M059J (cell line): Measurements from ENCODE around the gene SLC25A30. TPM values are rescaled to one million over a fixed set of nuclear protein-coding genes. Genes with fewer than 3 reads are reported as not detected.
"Not testable (repeated sequence)": the region's sequence is repeated elsewhere in the genome, so short reads cannot be mapped to it uniquely, and the experiment has no call there.

ENCODE experiments used
- DNase-seq: peaks from one replicate; pipeline ENCODE4 v3.0.0-alpha.2; 2012; ENCODE audit warnings: low read depth
- total RNA-seq: library from RNA; depleted of rRNA; stranded (reverse); fragments of >200 nt; shearing (Covaris generic); gene quantifications from 2 replicates; pipeline ENCODE4 v1.2.3, GENCODE V29; 2014

The SLC25A30 gene
- total RNA-seq, 1 experiment from 2014 or later = 6.1 TPM

DNA sequence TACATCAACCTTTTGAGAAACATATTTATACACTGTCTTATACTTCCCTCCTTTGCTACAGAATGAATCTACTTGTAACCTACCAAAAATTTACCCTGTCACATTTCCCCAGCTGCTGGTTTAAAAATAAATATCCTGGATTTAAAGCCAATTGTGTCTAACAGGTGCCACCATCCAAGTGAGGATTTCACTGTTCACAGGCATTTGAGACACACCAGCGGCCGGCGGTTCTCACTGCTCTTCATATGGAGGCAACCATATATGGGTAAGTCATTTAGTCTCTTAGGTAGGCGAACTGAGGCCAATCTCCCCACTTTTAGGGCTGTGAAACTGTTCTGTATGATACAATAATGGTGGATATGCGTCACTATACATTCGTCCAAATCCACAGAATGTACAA is 26.2 kb downstream of the SLC25A30 start:
- DNase-seq = no peak

DNA sequence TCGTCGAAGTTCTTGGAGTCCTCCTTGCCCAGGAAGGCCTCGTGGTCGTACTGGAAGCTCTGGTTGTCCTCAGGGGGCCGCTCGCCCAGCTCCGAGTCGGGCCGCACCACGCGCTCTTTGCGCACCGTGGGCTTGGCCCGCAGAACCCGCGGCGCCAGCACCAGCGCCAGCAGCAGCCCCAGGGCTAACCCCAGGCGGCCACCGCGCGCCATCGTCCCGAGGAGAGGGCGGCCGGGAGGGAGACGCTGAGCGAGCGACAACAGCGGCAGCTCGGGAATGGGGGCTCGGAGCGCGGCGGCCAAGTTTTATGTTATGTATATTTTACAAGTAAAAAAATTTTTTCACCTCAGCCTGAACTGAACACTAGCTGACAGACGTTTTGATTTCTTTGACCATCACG is 27.0 kb downstream of the SLC25A30 start:
- DNase-seq = not testable (repeated sequence)

DNA sequence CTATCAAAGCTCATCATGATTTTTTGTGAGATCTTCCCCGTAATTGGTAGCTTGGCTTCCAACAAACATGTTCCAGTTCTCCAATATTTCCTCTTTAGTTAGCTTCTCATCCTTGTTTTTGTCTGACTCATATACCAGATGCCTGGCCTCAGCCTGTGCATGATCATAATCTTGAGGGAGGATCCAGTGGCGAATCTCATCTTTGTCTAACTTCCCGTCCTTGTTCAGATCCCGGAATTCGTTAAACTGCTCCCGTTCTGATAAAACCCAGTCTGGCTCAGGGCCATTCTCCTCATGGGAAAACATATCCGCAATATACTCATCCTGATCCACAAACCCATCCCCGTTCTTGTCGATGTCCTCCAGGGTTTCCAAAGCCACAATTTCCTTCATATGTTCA is 27.8 kb downstream of the SLC25A30 start:
- DNase-seq = not testable (repeated sequence)

DNA sequence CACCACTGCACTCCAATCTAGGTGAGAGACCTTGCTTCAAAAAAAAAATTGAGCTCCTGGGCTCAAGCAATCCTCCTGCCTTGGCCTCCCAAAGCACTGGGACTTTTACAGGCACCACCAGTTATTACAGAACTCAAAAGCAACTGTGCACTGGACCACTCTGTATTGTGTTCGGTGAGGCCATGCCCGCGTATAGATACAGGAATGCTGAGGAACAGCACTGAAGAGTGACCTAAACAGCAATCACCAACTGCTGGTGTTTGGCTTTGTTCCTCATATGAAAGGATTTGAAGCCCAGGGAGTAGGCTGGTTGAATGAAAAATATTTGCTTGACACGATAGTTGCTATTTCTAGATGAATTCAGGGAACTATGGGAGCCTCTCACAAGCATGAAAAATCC is 29.5 kb downstream of the SLC25A30 start:
- DNase-seq = no peak

DNA sequence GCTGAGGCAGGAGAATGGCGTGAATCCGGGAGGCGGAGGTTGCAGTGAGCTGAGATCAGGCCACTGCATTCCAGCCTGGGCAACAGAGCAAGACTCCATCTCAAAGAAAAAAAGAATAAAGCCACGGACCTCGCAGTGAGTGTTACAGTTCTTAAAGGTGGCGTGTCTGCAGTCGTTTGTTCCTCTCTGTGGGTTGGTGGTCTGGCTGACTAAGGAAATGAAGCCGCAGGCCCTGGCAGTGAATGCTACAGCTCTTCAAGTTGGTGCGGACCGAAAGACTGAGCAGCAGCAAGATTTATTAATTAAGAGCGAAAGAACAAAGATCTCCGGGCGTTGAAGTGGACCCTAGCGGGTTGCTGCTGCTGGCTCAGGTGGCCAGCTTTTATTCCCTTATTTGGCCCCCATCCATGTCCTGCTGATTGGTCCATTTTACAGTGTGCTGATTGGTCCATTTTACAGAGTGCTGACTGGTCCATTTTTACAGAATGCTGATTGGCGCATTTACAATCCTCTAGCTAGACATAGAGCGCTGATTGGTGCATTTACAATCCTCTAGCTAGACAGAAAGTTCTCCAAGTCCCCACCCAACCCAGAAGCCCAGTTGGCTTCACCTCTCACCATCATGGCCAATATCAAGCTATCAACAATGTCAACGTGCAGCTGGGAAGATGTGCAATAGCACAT is 31.1 kb downstream of the SLC25A30 start:
- not testable (repeated sequence) for DNase-seq

DNA sequence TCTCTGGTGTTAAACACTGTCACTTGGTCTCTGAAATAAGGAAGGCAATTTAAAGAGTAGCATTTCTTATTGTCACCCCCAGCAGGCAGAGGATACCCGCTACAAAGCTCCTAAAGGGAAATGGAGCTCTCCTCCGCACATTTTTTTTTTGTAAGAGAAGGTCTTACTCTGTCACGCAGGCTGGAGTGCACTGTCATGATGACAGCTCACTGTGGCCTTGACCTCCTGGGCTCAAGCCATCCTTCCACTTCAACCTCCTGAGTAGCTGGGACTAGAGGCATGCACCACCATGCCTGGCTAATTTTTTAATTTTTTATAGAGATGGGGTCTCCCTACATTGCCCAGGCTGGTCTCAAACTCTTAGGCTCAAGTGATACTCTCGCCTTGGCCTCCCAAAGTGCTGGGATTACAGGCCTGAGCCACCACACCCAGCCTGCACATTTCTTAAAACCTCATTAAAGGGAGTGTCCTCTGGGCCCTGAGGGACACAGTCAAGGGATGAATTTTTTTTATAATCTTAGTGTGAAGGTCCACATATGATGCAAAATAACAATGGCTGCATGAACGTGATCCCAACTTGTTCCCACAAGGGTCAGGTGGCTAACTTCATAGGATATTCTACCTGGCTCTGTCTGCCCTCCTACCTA is 32.1 kb downstream of the SLC25A30 start:
- no peak for DNase-seq

DNA sequence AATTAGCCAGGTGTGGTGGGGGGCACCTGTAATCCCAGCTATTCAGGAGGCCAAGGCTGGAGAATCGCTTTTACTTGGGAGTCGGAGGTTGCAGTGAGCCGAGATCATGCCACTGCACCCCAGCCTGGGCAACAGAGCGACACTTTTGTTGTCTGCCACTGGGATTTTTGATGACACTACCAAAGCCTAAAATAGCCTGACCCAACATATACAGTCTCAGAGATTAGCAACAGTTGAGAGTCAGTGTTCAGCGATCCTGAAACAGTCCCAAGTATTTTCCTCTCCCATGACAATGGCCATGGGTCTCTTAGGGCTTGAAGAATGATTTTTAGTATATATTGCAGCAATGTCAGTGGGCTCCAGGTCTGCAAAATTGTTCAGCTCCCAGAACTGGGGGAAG is 32.9 kb downstream of the SLC25A30 start:
- no peak for DNase-seq

DNA sequence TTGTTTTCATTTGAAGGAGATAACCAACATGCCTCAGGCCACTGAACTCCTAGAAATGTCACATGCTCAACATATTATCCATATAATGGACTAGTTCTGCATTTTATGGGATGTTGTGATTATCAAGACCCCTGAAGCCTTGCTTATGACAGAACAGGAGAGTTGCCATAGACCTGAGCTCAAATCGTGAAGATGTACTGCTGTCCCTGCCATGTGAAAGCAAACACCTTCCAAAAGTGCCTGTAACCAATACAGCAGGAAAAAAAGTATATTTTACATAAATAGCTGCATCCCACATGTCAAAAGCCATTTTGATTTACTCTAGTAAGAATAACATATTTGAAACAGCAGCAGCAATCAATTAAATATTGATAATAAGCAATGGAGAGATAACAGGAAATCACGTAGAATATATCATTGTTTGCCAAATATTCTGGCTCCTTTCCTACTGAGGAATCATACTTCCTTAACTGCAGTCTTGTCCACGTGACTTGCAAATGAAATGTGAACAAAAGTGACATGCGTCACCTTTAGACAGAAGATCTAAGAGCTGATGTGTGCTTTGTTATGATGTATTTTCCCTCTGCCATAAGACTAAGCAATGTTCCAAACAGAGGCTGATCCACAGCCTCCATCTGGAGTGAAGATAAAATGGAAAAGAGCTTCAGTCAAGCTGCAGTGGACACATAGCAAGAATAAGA is 33.5 kb downstream of the SLC25A30 start:
- no peak for DNase-seq

DNA sequence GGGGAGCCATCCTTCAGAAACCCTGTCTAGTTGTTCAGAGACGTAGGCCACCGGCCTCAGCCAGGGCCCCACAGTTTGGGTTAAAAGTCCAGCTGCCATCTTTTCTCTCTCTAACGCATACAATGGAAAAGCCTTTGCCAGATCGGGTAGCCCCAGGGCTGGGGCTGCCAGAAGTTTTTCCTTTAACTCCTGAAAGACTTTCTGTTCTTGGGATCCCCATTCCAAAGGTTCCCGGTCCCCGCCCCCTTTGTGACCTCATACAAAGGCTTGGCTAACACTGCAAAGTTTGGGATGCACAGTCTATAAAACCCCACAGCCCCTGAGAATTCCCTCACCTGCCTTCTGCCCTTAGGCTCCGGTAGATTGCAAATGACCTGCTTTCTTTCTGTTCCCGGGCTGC is 35.4 kb downstream of the SLC25A30 start:
- DNase-seq = not testable (repeated sequence)

DNA sequence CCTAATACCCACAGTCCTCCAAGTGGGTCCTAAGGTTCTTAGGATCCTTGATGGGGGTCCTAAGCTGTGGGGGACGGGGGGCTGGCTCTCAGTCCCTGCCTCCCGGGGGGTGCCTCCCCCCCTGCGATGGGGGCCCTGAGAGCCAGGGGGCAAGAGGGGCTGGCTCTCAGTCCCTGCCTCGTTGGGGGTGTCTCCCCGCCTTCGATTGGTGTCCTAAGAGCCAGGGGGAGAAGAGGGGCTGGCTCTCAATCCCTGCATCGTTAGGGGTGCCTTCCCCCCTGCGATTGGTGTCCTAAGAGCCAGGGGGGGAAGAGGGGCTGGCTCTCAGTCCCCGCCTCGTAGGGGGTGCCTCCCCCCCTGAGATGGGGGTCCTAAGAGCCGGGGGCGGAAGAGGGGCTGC is 37.0 kb downstream of the SLC25A30 start:
- no peak for DNase-seq

DNA sequence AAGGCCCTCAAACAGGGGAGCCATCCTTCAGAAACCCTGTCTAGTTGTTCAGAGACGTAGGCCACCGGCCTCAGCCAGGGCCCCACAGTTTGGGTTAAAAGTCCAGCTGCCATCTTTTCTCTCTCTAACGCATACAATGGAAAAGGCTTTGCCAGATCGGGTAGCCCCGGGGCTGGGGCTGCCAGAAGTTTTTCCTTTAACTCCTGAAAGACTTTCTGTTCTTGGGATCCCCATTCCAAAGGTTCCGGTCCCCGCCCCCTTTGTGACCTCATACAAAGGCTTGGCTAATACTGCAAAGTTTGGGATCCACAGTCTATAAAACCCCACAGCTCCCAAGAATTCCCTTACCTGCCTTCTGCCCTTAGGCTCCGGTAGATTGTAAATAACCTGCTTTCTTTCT is 37.5 kb downstream of the SLC25A30 start:
- DNase-seq = not testable (repeated sequence)

DNA sequence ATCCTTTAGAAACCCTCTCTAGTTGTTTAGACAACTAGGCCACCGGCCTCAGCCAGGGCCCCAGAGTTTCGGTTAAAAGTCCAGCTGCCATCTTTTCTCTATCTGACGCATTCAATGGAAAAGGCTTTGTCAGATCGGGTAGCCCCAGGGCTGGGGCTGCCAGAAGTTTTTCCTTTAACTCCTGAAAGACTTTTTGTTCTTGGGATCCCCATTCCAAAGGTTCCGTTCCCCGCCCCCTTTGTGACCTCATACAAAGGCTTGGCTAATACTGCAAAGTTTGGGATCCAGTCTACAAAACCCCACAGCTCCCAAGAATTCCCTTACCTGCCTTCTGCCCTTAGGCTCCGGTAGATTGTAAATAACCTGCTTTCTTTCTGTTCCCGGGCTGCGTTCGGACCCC is 38.7 kb downstream of the SLC25A30 start:
- DNase-seq = not testable (repeated sequence)

DNA sequence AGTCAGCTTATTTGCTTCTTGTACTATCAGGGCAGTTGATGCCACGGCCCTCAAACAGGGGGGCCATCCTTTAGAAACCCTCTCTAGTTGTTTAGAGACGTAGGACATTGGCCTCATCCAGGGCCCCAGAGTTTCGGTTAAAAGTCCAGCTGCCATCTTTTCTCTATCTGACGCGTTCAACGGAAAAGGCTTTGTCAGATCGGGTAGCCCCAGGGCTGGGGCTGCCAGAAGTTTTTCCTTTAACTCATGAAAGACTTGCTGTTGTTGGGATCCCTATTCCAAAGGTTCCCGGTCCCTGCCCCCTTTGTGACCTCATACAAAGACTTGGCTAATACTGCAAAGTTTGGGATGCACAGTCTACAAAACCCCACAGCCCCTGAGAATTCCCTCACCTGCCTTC is 39.4 kb downstream of the SLC25A30 start:
- DNase-seq = not testable (repeated sequence)

DNA sequence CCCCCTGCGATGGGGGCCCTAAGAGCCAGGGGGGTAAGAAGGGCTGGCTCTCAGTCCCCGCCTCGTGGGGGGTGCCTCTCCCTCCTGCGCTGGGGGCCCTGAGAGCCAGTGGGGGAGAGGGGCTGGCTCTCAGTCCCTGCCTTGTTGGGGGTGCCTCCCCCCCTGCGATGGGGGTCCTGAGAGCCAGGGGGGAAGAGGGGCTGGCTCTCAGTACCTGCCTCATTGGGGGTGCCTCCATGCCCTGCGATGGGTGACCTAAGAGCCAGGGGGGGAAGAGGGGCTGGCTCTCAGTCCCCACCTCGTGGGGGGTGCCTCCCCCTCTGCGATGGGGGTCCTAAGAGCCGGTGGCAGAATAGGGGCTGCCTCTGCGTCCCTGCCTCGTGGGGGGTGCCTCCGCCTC is 40.9 kb downstream of the SLC25A30 start:
- DNase-seq = not testable (repeated sequence)

DNA sequence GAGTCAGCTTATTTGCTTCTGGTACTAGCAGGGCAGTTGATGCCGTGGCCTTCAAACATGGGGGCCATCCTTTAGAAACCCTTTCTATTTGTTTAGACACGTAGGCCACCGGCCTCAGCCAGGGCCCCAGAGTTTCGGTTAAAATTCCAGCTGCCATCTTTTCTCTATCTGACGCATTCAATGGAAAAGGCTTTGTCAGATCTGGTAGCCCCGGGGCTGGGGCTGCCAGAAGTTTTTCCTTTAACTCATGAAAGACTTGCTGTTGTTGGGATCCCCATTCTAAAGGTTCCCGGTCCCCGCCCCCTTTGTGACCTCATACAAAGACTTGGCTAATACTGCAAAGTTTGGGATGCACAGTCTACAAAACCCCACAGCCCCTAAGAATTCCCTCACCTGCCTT is 41.5 kb downstream of the SLC25A30 start:
- not testable (repeated sequence) for DNase-seq

DNA sequence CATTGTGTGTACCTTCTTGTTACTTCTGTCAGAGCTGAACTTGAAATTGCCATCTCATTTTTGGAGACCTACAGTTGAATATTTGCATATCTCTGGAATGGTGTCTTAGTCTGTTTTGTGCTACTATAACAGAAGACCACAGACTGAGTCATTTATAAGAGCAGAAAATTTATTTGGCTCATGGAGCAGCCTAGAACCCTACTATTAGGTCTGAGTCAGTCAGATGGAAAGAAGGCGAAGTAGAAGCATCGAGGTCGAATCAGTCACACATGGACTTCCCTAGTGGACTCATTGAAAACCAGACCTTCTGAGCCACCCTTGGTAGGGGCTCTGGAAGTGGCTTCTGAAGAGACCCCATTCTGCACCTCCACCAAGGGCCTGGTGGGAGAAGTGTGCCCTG is 43.3 kb downstream of the SLC25A30 start:
- peak; percentile 45 for DNase-seq

DNA sequence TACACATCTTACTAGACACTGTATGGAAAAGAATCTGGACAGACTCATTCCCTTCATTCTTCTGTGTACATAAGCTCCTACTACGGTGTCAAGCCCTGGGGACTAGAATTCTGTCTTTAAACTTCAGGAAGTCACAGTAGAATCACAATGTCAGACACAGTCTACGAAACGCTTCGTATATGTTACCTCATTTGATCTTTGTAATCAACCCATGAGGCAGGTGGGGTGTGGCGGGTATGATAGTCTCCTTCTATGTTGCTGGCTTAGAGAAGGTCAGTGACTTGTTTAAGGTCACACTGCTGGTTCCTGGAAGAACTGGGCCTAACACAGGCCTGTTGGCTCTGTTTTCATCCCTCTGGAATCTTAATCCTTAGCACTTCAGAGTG is 45.0 kb downstream of the SLC25A30 start:
- DNase-seq = no peak

DNA sequence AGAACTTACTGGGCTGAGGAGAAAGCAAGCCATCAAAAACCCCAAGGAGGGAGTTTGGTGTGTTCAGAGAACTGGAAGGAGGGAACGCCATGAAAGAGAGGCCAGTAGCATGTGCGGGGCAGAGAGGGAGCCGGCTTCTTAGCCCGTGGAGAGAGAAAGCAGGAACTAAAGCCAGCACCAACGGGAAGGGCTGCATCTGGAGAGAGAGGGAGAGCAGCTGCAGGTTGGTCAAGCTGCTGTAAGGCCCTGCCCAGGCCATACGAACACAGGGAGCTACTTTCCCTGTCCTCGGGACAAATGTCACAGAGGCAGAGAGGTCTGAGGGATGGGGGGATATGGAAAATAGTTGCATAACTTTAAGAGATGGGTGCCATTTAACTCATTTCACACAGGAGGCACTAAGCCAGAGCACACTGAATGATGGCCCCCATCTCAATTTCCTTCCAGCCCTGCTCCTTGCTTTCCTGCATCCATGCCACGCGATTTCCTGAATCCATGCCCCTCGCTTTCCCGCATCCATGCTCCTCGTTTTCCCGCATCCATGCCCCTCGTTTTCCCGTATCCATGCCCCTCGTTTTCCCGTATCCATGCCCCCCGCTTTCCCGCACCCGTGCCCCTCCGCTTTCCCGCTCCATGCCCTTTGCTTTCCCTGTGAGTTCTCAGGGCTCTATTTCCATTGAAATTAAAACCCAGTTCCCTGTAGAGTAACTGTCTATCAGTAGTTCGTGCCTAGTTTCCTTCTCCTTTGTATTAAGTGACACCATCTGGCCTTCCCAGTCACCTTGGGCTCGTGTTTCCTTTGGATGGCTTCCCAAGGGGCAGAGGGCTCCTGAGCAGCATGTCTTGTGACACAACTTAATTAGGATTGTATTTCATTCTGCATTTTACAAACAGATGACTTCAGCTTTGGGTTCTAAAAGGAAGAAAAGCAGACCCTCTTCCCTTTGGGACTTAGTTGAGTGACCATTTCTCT is 45.7 kb downstream of the SLC25A30 start:
- DNase-seq = no peak

DNA sequence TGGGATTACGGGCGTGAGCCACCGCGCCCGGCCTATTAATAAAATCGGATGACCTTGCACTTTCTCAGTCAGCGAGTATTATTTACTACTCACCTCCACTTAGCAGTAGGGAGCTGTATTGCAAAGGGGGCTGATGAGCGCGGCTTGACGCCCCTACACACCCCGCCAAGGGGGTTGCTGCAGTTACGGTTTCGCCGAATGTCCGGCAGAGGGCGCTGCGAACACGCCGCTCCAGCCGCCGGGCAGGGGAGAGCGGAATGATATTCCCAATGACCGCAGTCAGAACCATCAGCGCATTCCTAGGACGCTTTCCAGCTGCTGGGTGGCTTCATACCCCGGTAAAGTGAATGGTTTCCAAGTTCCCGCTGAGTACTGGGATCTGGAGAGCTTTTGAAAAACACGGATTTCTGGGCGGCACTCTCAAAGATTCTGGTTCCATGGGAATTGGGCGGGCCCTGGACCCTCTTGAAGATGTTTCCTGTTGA is 47.2 kb downstream of the SLC25A30 start:
- DNase-seq = peak; percentile 70

DNA sequence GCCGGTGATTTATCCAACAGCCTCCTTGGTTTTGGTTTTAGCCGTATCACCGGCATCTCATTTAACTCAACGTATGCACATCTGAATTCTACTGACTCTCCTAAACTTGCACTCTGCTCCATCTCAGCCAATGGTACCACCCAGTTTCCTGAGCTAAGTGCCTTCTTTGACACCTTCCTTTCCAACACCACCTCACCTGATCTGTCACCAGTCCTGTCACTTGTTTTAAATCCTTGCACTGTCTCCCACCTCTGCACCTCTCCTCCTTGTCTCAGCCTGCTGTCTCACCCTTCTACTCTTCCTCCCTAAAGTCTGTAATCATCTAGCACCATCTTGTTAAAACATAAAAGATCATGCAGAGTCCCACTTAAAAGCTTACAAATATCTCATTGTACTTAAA is 49.1 kb downstream of the SLC25A30 start:
- no peak for DNase-seq

DNA sequence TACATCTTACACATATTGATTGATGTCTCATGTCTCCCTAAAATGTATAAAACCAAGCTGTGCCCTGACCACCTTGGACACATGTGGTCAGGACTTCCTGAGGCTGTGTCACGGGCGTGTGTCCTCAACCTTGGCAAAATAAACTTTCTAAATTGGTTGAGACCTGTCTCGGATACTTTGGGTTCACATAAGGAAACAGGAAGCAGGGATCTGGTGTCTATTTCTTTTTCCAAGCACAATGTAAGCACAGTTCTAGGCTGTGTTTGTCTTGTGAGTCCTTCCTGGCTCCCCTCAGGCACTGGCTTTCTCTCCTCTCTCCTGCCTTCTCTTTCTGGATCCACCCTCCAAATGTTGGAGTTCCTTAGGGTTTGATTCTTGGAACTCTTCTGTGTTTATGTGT is 49.6 kb downstream of the SLC25A30 start:
- no peak for DNase-seq

DNA sequence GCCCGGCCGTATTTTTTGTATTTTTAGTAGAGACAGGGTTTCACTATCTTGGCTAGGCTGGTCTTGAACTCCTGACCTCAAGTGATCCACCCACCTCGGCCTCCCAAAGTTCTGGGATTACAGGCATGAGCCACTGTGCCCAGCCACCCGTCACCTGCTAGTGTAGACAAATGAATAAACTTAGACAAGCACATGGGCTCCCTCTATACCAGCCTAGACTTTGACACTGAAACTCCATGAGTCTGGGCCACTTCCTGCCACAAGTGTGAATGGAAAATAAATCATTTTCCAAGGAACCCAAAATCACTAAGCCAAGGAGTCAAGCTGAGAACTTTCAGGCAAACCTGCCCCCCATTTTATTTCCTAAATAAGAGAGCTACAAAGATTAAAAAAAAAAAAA is 50.2 kb downstream of the SLC25A30 start:
- no peak for DNase-seq
